HG03159 (cell line): Measurements from ENCODE around the gene CSTPP1.
"Not testable (repeated sequence)": the region's sequence is repeated elsewhere in the genome, so short reads cannot be mapped to it uniquely, and the experiment has no call there.

Source experiments
- ATAC-seq: cut with Tn5 transposase; IDR thresholded peaks from one replicate; pipeline ENCODE4 v1.9.1; 2021; ENCODE audit warnings: mild to moderate bottlenecking, moderate library complexity; ENCODE audit not compliant: unreplicated experiment

CSTPP1 gene

DNA sequence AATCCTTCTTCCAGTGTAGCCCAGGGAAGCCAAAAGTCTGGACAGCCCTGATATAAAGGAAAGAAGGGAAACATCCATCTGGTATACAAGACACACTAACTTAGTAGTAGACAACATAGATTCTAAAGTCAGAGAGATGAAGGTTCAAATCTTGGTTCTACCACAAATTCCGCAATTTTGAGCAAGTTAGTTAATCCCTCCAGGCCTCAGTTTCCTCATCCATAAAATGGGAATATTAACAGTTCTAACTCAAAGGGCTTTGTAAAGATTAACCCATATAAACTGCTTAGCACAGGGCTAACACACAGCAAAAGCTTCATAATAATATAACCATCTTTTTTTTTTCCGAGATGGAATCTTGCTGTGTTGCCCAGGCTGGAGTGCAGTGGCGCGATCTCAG lies 29.0 kb upstream of the CSTPP1 start:
- ATAC-seq = no peak

DNA sequence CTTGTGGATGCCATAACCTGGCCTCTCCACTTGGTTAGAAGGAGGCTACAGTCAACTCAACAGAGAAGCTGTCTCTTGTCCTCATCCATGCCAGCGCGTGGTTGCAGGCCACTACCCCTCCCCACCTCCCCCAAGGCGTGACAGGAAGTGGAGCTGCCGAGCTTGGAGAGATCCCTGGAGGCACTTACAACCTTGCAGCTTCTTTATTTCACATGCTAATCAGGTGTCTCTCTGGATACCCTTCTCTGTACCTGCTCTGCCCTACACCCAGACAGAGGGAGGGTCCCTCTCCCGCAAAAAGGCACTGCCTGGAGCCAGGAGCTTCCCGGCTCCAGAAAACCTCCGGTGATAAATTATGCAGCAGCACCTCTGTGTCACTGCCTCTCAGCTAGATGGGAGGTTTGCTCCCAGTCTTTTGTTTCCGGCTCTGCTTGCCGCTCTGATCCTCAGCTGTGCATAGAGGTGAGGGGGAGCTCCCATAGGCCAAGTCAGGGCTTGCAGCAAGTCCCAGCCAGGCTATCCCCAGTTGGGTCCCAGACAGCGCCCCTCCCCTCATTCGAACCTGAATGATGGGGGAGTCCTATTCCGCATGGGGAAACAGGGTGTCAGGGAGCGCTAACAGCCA lies 23.9 kb upstream of the CSTPP1 start:
- ATAC-seq = no peak

DNA sequence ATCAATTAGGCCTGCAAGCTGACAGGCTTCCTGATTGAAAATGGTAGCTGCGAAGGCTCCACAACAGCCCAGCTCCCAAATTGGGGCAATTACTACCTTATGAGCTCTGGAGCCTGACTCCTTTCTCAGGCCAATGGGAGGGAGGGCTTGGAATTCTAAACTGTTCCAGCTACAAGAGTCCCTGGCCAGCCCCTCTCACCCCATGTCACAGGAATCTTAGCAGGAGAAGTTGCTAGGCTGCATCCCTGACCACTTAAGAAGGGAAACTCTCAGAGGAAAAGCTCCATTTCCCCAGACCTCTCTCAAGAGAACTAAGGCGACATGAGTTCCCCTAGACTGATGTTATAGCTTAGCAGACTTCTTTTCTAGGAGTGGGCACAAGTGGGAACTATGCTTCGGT lies 23.1 kb upstream of the CSTPP1 start:
- no peak for ATAC-seq

DNA sequence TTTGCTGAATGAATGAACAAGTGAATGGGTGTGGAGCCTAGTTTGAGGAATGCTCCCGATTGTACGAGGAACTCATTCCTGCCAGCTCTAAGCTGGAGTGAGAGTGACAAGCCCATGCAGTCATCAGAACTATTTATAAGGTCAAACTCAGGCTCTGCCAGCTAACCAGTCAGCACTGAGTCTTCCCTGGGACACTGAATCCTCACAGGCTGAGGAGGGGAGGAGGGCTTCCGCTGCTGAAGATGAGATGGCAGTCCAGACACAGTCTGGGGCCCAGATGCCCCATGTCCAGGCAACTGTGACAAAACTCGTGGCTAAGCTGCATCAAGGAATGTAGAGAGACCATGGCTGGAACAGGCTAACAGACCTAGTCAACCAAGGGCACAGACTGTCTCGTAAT lies 22.2 kb upstream of the CSTPP1 start:
- ATAC-seq = no peak

DNA sequence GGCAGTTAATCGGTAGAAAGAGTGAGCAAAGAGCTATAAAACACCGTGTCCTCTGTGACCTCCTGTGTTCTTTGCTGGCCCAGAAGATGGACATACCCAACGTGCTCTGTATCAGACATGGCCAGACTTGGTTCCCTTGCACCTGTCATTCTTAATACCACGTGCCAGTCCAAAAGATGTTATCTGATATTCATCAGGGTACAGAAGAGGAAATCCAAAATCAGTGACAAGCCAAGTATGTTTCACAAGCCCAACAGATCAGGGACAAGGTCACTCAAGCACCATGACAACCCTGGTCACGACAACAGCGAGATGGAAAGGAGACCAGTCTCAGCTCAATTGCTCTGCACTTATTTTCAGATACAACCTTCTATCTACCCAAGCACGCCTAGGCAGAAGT lies 21.7 kb upstream of the CSTPP1 start:
- ATAC-seq = no peak

DNA sequence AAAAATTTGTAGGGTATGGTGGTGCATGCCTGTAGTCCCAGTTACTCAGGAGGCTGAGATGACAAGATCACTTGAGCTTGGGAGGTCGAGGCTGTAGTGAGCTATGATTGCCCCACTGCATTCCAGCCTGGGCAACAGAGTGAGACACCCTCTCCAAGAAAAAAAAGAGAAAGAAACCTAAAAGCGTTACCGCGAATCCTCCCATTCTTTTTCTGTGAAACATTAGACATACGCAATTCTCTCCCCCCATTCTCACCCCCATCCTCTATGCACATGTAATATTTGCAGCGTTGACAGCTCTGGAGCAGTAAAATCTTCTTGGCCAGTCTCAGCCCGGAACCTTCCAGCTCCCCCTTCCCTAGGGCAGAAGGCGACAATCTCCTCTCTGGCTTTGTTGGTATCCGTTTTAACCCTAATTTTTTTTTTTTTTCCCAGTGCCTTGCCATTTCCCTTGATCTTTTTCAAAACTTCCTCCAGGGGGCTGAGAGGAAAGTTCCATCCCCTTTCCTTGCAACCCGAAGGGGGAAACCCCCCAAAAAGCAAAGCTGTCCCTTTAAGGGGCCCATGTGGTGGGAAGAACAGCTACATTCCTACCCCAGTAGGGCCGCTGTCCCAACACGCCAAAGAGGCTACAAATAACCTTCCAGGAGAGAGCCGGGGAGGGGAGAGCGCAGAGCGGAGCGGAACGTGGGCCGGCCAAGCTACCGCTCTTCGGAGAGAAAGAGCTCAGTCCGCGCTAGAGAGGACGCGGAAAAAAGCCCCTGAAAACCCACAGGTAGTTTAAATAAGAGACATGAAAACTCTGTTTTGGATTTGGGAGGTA lies 20.1 kb upstream of the CSTPP1 start:
- ATAC-seq = no peak

DNA sequence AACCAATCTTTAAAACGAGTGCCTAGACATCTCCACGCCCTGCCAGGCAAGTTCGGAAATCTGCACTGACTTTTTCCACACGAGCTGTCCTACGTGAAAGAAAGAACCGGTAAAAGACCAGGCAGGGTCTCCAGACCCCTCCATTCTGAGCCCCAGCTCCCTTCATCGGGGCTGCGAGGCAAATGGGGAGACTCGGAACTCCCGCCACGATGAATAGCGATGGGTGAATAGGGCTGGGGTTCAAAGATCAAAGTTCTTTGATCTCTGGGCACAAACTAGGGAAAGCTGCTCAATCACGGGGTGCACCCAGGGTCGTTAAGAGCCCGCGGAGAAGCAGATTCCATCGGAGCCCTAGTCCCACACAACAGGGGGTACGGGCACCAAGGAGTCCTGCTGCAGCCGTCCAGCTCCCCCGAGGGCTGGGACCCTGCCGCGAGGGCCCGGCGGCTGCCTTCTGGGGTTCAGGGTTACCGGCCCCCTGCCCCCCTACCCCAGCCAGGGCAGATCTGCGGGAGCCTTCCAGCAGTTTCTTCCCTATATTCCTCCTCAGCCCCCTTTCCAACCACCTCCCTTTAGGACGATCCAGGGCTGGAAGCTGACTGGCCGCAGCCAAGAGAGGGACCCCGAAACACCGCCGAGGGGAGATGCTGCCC lies 19.3 kb upstream of the CSTPP1 start:
- no peak for ATAC-seq

DNA sequence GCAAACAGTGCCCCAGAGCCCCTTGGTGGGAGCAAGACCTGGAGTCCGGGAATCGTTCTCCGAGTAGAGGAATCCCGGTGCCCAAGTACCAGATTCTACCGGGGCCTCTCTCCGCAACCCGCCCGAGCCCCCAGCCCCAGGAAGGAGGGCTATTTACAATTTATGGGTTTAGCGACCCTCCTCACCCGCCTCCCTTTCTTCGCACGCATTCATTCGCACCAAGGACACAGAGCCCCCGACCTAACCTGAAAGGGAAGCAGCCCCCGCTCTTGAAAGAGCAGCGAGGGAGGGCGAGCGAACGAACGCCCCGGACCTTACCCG lies 18.8 kb upstream of the CSTPP1 start:
- ATAC-seq = no peak

DNA sequence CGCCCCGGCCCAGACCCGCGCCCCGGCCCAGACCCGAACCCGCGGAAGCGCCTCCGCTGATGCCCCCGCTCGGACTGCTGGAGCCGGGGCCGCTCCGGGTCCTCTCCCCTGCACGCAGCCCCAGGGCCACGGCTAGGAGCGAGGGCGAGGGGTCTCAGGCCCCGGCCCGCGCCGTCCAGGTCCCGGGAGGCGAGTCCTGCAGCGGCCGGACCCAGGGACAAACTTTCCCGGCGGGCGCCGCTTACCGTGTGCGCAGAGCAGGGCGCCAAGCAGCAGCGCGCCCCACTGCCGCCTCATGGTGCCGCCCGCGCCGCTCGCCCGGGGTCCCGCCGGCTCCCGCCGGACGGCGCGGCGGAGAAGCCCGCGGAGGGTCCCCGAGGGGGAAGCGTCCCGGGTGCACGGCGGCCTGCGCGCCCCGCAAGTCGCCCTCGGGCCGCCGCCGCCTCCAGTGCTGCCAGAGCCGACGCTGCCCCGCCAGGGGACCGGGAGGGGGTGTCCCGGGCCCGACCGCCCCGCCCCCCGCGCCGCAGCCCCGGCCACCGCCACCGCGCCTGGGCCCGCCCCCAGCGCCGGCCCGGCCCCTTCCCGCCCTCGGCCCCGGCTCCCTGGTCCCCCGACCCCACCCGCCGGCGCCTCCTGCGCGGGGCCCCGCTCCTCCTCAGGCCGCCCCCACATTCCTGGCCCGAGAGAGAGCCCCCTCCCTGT lies 18.3 kb upstream of the CSTPP1 start, which contains the start of gene LRP4:
Gene LRP4 (minus strand): TSS at position 468 of the 705 bp plus-strand sequence. CDS start 171 bp downstream, at position 297.
- ATAC-seq = no peak

DNA sequence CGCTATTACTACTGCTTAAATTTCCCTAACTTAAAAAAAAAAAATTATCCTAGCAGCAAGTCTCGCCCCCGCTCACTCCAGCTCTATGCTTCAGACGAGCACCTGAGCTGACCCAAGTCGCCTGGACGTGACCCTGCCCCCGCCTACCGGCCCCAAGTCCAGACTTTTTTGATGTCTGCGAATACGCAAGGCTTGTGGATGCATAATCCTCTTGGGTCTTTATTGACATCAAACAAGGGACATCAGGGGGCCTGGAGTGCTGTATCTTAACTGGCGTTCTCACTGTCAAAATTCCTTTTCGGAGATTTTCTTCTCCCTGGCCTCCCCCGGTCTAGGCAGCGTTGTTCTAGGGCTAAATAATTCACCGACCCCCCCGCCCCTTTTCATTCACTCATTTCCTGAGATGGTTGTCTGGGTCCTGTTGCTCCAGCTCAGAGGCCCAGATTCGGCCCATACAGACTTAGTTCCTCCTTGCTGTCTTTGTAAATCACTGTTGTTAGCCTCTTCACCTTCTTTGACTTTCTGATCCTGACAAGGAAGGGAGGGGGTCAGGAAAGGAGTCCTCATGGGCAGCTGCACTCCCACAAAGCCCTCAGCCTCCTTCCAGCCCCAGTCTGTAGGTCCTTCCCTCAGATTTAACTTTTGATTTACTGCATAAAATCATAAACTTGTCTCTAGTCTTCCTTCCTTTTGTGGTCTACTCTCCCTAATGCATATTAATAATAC lies 17.6 kb upstream of the CSTPP1 start:
- no peak for ATAC-seq

DNA sequence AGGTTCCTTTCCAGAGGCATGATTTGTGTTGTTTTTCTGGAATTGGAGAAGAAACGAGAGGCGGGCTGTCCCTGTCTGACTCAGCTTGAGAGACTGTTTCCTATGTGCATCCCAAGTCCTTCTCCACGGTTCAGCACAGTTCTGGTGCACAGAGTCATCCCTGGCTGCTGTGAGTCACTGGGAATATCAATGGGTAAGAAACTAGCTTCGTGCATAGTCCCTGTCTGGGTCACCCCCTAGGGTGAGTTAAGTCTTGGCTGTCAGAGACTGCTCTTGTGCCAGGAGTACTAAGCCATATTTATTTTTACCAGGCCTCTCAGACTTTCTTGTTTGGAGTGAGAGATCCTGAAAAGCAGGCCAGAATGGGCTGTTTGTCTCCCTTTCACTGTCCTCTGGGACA lies 15.8 kb upstream of the CSTPP1 start:
- no peak for ATAC-seq

DNA sequence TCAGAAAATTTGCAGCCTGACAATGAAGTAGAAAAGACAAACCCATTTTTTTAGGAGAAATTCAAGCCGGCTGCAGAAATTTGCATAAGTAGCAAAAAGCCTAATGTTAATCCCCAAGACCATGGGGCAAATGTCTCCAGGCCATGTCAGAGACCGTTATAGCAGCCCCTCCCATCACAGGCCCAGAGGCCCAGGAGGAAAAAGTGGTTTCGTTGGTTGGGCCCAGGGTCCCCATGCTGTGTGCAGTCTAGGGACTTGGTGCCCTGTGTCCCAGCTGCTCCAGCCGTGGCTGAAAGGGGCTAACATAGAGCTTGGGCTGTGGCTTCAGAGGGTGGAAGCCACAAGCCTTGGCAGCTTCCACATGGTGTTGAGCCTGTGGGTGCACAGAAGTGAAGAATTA lies 8.6 kb upstream of the CSTPP1 start:
- ATAC-seq = not testable (repeated sequence)

DNA sequence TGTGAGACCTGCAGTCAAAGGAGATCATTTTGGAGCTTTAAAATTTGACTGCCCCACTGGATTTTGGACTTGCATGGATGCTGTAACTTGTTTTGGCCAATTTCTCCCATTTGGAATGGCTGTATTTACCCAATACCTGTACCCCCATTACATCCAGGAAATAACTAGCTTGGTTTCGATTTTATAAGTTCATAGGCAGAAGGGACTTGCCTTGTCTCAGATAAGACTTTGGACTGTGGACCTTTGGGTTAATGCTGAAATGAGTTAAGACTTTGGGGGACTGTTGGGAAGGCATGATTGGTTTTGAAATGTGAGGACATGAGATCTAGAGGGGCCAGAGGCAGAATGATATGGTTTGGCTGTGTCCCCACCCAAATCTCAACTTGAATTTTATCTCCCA lies 7.9 kb upstream of the CSTPP1 start:
- ATAC-seq = not testable (repeated sequence)

DNA sequence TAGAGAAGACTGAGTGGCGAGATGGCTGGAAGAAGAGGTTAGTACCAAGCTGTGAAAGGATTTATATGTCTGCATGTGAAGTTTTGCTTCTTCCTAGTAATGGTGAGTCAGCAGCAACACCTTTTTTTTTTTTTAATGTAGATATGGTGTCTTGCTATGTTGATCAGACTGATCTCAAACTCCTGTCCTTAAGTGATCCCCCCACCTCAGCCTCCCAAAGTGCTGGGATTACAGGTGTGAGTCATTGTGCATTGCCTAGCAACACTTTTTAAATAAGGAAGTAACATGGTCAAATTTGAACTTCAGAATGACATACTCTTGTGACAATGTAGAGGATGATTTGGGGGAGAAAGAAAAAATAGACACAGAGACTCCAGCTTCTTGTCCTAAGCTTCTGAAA lies 6.5 kb upstream of the CSTPP1 start:
- ATAC-seq = no peak

DNA sequence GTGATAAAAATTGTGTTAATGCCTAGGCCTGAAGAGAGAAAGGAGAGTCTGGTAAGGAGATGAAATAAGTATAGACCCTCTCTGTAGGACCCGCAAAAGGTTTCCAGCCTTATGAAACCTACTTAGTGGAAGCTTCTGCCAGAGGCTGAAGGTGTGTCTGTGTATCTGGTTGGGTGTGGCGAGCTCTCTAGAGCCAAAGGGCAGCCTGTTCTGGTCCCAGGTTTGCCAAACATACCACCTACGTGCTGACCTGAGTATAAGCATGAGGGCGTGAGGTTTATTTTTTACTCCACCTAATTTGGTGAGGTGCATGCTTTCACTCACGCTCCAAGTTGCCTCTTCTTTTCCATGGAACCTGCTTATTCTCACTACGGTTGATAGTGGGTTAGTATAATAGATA lies 5.6 kb downstream of the CSTPP1 start:
- no peak for ATAC-seq

DNA sequence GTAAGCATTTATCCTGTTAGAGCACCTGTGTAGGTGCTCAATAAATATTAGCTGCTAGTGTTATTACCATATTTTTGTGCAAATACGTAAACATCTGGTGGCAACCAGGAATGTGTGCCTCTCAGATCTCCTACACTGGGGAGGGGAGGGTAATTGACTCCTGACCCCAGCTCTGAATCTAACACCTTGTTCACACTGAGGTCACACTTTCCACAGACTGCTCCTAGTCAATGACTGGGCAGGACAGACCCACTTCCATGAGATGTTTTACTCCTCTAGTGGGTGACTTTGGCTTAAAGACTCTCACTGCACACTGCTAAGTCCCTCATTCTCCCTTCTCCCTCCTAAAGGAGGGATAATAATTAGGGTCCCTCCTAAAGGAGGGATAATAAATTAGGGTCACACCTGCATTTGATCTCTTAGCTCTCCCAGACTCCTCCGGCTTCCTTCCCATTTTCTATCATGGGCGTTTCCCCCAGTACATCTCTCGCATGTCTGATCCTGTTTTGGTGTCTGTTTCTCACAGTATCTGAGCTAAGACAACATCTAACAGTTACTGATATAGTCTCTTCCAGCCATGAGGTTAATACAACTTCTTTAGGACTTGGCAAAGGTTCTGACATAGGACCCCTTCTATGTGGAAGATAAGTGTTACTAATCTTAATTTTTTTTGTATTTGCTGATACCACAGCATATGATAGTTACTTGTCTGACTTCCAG lies 8.0 kb downstream of the CSTPP1 start:
- no peak for ATAC-seq

DNA sequence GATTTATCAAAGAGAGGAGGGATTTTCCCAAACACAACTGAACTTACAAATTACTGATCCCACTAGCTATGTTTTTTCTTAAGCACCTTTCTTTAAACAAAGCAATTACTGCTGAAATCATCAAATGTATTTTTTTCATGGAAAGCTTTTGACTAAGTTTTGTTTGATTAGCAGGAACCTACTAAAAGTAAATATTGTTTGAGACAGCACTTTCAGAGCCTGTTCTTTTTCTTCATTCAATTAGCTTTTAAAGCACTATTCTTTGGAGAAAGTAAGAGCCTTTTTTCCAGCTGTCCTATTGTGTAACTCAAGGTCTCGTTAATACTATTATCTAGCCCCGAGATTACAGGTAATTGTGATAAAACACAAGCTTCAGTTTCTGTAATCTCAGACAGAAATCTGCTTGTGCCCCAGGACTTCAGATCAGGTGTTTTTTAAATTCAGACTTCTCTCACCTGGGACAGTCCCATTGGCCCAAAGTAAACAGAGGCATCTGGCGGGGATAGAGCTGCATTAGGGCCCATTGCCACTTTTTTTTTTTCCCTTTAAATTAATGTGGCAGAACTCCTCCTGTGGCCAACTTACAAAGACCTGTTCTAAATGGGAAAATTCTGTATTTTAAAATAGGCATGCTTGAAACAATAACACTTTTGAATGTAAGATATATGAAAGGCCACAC lies 11.0 kb downstream of the CSTPP1 start:
- no peak for ATAC-seq

DNA sequence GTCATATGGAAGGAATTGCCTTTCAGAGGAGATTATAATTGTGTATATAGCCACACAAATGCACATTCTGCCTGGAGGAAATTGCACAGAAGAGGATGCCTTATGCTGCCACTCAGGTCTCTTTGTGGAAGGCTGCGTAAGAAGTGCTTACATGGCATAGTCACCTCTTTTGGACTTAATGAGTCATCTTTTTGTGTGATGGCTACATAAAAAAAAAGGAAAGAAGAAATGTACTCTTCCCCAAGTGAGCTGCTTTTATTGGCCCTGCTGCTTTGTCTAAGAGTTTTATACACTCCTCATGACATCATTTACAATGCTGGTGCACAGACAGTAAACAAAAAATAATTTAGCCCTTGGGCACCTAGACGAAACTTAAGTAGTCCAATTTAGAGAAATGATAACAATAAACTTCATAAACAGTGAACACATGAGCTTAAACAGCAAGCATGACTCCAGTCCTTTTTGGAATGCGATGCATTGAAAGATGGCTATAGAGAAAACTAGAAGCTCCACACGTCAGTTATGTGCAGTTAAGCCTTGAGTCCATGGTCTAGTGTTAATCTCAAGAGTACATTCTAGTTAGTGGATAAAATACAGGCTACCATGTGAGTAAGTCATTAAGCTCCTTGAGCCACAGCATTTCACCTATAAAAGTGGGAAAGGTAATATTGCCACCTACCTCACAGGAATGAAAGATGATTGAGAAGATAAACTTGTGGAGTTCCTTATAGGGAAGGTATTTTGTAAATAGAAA lies 12.0 kb downstream of the CSTPP1 start:
- ATAC-seq = no peak

DNA sequence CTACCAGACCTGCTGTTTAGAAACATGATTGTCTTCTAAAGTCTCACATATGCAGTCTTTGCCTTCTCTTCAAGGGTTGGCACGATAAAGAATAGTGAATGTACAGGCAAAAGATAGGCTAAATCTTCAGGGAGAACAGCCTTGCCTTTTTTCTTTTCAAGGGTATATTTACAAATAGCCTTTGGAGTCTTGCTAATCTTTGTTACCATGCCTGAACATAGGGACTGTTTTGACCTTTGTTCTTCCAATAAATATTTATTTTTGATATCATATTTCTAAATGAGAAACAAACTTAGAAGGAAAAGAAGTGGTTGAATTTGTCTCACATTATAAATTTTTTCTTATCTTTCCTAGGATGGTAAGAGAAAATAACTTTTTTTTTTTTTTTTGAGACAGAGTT lies 12.7 kb downstream of the CSTPP1 start:
- no peak for ATAC-seq
